NT2/D1 (cell line): ENCODE data around the gene CD2.

Experiments used
- SUZ12 ChIP-seq: IDR thresholded peaks from 2 replicates; pipeline ENCODE4 v1.6.1; 2011; ENCODE audit not compliant: insufficient read length, insufficient read depth; ENCODE audit errors: extremely low read depth
- YY1 ChIP-seq: IDR thresholded peaks from 2 replicates; pipeline ENCODE4 v1.6.1; 2011; ENCODE audit not compliant: insufficient read length, insufficient read depth

GRCh38 chr1:116738673-116739370, 15.4 kb upstream of the CD2 start:
- TF ChIP-seq SUZ12 = no peak
- no peak for TF ChIP-seq YY1
